GM18507 (cell line): ENCODE measurements around the gene ERO1B.
A peak's percentile ranks its signal among the peaks of the same experiment; 100 is the strongest.

ENCODE experiments used
- DNase-seq: peaks from one replicate; pipeline ENCODE4 v3.0.0; 2011; ENCODE audit warnings: low read depth; ENCODE audit not compliant: insufficient read length; ENCODE audit errors: extremely low spot score
- FAIRE-seq: peaks from 2 replicates; lab custom pipeline; 2011; peaks lifted over from hg19 to GRCh38; lab: Jason Lieb, UNC

The ERO1B gene

GRCh38 chr1:236258114-236258622 is 23.6 kb downstream of the ERO1B start:
- no peak for DNase-seq
- no peak for FAIRE-seq

DNA sequence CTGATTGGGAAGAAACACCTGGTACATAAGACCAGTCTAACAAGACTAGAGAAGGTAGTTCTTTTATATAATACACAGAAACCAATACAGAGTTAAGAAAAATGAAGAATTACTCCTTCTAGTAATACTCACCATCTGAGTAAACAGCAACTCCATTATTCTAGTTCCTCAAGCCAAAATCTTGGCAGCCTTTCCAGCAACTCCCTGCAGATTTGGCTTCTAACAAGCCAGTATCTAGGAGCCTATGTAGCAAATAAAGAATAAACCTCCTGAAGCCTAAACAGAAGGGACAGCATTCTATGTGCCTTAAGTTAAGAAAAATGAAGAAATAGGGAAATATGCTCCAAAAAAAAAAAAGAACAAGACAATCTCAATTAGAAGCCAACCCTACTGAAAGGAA is 24.5 kb downstream of the ERO1B start:
- FAIRE-seq (no peak), DNase-seq (no peak)

GRCh38 chr1:236253918-236254637 is 27.7 kb downstream of the ERO1B start:
- DNase-seq: no peak
- FAIRE-seq: no peak

- DNase-seq: no peak
- no peak for FAIRE-seq
These were observed 28.6 kb downstream of the ERO1B start for GRCh38 chr1:236253119-236253518.

GRCh38 chr1:236251587-236251986 is 30.2 kb downstream of the ERO1B start:
- FAIRE-seq: no peak
- no peak for DNase-seq

DNA sequence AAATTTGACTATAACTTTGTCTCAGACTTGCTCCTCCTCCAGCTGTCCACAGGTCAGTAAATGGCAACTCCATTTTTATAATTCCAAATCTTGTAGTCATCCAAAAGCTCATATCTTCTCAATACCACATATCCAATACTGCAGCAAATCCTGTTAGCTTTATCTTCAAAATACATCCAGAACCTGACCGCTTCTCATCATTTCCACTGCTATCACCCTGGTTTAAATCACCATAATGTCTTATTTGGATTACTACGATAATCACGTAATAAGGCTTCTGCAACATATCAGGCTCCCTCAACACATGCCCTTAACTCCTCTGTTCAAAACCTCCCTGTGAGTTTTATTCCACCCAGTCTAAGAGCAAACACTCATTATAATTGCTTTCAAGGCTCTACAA is 34.5 kb downstream of the ERO1B start:
- FAIRE-seq (no peak), DNase-seq (no peak)

DNA sequence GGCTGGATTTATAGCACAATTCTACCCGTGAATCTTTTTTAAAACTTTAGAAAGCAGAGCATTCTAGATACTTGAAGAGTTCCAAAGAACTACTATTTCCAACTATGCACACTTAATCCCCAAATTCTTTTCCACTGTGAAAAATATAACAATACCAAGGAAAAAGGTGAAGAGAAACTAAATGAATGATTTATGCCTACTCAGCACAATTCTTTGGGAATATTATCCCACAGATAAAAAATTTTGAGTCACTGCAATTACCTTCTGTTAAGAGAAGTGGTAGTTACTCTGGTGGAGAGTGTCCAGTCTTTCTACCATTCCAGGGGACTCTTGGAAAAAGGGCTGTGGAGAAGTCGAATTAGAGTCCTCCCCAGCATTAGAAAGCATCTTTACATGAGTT is 39.2 kb downstream of the ERO1B start:
- no peak for FAIRE-seq
- no peak for DNase-seq

DNA sequence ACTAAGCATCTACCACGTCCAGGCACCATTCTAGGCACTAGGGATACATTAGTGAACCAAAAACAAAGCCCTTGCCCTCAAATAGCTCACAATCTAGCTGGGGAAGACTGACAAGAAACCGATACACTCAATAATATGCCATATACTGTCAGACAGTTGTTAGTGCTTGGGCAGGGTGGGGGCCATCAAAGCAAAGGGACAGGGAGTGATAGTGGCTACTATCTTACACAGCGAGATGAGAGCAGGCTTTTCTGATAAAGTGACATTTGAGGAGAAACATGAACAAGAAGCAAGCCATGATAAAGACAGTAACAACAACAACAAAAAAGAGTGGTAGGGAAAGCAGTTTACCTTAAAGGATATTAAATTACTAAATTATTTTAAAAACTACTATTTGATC is 41.1 kb downstream of the ERO1B start:
- no peak for FAIRE-seq
- DNase-seq: no peak

- peak; percentile 33 for FAIRE-seq
These were observed 42.6 kb downstream of the ERO1B start for GRCh38 chr1:236239092-236239585.

DNA sequence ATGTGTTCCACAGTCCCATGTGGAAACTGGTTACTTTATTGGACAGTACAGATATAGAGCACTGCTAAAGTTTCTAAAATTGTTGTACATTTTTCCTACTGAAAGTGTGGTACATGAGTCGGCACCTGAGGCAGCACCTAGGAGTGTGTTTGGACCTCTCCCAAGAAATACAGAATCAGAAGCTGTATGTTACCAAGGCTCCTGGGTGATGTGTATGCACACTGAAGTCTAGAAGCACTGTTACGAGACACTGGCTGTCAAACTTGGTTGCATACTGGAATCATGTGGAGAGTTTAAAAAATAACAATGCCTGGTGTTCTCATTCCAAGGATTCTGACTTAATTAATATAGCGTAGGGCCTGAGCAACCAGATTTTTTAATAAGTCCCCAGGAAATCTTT is 46.6 kb downstream of the ERO1B start:
- FAIRE-seq (no peak), DNase-seq (no peak)

More at GRCh38 chr1:236239092-236239585, 42.6 kb downstream of the ERO1B start:
- no peak for DNase-seq

DNA sequence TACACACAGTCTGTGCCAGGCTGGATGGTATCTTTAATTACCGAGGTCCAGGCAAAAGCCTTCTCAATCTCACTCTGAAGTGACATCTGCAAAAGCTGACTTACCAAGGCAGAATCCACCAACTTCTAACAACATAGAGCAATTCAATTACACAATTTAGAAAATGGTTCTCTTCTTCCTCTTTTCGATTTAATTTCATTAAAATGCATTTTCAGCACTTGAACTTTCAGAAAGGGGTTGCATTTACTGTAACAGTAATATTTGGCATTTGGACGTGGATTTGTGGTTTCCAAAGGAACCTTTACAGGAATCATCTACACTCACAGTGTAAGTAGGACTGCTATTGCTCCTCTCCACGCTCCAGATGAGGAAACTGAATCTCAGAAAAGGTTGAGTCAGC is 53.3 kb downstream of the ERO1B start:
- DNase-seq: no peak
- no peak for FAIRE-seq

DNA sequence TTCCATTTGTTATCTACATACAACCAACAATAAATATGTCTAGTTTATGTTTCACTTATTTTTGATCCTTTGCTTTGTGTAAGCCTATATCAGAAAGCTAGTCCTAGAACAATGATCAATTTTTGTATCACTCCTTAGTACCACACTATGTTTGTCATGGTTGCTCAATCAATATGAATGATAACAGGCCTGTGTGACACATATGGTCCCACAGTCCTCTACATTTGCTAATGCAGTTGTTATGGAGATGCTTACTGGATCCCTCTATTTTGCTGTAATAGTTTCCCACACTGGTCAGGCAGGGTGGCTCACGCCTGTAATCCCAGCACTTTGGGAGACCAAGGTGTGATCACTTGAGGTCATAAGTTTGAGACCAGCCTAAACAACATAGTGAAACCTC is 59.1 kb downstream of the ERO1B start:
- FAIRE-seq: no peak
- no peak for DNase-seq

- FAIRE-seq: no peak
These were observed 61.3 kb downstream of the ERO1B start for GRCh38 chr1:236220473-236220872.

DNA sequence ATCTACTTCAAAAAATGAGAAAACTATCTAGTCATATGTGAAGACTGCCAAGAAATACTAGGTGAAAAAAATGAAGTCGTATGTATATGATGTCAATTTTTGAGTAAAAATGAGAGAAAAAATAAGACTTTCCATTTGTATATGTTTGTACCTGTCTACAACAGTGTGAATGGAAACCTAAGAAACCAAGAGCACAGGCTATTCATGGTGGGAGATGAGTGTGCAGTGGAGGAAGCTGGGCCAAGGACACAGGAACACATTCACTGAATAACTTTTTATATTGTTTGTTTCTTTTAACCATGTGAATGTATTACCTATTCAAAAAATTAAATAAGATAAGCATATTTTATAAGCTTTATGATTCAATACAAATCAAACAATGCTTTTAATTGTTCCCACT is 67.0 kb downstream of the ERO1B start:
- FAIRE-seq: no peak

More at GRCh38 chr1:236220473-236220872, 61.3 kb downstream of the ERO1B start:
- DNase-seq: no peak

GRCh38 chr1:236213534-236213933 is 68.2 kb downstream of the ERO1B start:
- DNase-seq: no peak
- FAIRE-seq: no peak

More for the DNA sequence above, 67.0 kb downstream of the ERO1B start:
- DNase-seq: no peak

- FAIRE-seq: no peak
- DNase-seq: no peak
These were observed 69.9 kb downstream of the ERO1B start for GRCh38 chr1:236211815-236212214.

DNA sequence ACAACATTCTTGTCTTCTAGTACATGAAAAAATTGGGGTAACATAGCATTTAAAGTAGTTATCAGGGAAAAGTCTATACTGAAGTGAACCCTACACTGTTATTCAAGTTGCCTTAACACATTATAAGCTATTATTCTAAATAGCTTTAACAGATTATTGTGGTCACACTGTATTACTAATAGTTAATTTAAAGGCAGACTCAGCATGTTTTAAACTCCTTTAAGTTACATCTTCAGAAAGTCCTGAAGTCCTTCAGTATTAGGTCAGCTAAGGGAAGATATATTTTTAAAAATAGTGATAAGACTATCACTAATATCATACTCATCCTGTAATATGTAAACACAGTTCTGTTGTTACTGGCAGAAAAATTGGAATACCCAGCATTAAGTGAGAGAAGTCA is 72.0 kb downstream of the ERO1B start:
- DNase-seq (no peak), FAIRE-seq (no peak)

DNA sequence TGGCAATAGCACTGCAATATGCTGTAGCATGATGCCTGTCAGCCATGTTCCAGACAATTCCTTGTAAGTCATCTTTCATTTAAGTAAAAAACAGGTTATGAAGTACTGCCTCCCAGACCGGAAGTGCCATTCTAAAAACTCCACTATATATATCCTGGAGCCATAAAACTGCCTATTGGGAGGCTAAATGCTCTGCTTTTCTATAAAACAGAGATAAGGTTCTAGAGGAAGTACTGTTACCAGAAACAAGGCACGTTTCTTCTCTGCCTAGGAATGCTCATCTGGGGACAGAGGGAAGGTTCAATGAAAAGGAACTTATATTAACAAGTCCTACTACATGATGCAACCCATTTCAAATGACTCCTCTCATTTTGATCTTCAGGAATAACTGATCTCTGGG is 72.6 kb downstream of the ERO1B start:
- FAIRE-seq (no peak), DNase-seq (no peak)

GRCh38 chr1:236207569-236207968 is 74.2 kb downstream of the ERO1B start:
- FAIRE-seq: no peak
- no peak for DNase-seq

GRCh38 chr1:236207121-236207520 is 74.6 kb downstream of the ERO1B start:
- DNase-seq (no peak), FAIRE-seq (no peak)

GRCh38 chr1:236206548-236206947 is 75.2 kb downstream of the ERO1B start:
- DNase-seq (no peak), FAIRE-seq (no peak)
